Skeletal muscle tissue (tissue), 4 donors: ENCODE data around the gene CD2AP. TPM values are rescaled to one million over a fixed set of nuclear protein-coding genes. Genes with fewer than 3 reads are reported as not detected.

Source experiments
- H3K27ac ChIP-seq: one replicate; pipeline ENCODE4 v1.7.0; 2013; ENCODE audit warnings: mild to moderate bottlenecking, low read depth, low read length, inconsistent platforms
- H3K27me3 ChIP-seq, 3 donors: one replicate each; pipeline ENCODE4 v1.7.0; 2013; ENCODE audit warnings: low read length in 3 of 3; ENCODE audit not compliant: control insufficient read depth in 3 of 3, insufficient read depth in 3 of 3
- H3K36me3 ChIP-seq, 3 donors: one replicate each; pipeline ENCODE4 v1.7.0; 2013; ENCODE audit warnings: low read length in 3 of 3; ENCODE audit not compliant: control insufficient read depth in 3 of 3, insufficient read depth in 3 of 3
- H3K4me1 ChIP-seq, 3 donors: one replicate each; pipeline ENCODE4 v1.7.0; 2013; ENCODE audit warnings: low read length in 3 of 3, mild to moderate bottlenecking in 3 of 3; ENCODE audit not compliant: control insufficient read depth in 3 of 3, insufficient read depth in 3 of 3
- H3K4me3 ChIP-seq, 3 donors: one replicate each; pipeline ENCODE4 v1.7.0; 2013; ENCODE audit warnings: low read length in 3 of 3
- H3K9ac ChIP-seq, 3 donors: one replicate each; pipeline ENCODE4 v1.7.0; 2013; ENCODE audit warnings: low read length in 3 of 3, mild to moderate bottlenecking in 3 of 3, moderate library complexity in 2 of 3, low read depth in 1 of 3
- H3K9me3 ChIP-seq, 3 donors: one replicate each; pipeline ENCODE4 v1.7.0; 2013; ENCODE audit warnings: low read length in 3 of 3; ENCODE audit not compliant: control insufficient read depth in 3 of 3
- total RNA-seq: library from RNA; depleted of rRNA; stranded (reverse); fragments of >200 nt; gene quantifications from one replicate; pipeline ENCODE4 v1.2.3, GENCODE V29; 2014
- donor health status: Osteomylitis.

The CD2AP gene
- total RNA-seq, 1 donor from 2014 or later: 13.6 TPM

DNA sequence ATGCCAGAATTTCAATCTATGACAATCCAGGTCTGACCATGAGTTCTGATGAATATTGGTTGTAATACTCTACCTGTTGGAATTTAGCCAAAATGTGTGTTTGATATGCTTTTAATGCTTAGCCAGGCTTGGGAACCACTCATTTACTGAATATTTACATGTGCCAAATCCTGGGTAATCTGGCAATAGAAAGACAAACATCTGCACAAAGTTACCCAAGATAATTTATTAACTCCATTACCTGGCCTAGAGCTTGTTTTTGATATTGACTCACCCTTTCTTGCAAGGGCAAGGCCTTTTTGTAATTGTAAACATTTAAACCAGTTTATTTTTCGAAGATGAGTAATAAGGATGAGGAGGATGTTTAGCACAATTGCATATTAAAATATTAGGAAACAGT is 13.5 kb upstream of the CD2AP start:
- H3K27me3 ChIP-seq: no peaks in the 10 kb centered on the region
- H3K36me3 ChIP-seq: no peaks in the 10 kb centered on the region
- no peaks in the 10 kb centered on the region for H3K4me1 ChIP-seq
- no peak overlapping the region for H3K9ac ChIP-seq
- H3K27ac ChIP-seq: no peak overlapping the region
- H3K4me3 ChIP-seq: no peak overlapping the region
- no peaks in the 10 kb centered on the region for H3K9me3 ChIP-seq

DNA sequence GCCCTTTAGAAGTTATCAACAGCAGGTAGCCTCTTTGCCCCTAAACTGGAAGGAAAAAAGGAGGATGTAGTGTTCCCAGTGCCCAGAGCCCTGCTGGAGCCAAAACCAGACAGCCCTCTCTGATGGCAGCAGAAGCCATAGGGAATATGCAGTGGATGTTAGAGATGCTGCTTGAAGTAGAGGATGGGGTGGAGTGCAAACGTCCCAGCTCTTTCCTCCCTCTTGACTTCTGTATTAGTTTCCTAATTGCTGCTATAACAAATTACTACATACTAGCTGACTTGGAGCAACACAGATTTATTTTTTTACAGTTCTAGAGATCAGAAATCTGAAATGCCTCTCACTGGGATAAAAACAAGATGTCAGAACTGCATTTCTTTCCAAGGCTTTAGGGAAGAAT is 12.5 kb upstream of the CD2AP start:
- Histone ChIP-seq H3K36me3 (no peaks in the 10 kb centered on the region), H3K27me3 (no peaks in the 10 kb centered on the region), H3K4me3 (no peak overlapping the region), H3K4me1 (no peaks in the 10 kb centered on the region), H3K9me3 (no peaks in the 10 kb centered on the region), H3K27ac (no peak overlapping the region), H3K9ac (no peak overlapping the region)

DNA sequence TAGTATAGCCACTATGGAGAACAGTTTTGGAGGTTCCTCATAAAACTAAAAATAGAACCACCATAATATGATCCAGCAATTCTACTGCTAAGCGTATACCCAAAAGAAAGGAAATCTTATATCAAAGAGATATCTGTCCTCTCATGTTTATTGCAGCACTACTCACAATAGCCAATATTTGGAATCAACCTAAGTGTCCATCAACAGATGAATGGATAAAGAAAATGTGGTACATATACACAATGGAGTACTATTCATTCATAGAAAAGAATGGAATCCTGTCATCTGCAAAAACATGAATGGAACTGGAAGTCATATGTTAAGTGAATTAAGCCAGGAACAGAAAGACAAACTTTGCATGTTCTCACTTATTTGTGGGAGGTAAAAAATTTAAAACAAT is 5.7 kb upstream of the CD2AP start:
- no peak overlapping the region for H3K9ac ChIP-seq
- peaks cover 0 to 3% (median 2%) of the 10 kb centered on the region in 3 donors for H3K4me1 ChIP-seq
- no peak overlapping the region for H3K4me3 ChIP-seq
- no peaks in the 10 kb centered on the region for H3K27me3 ChIP-seq
- no peaks in the 10 kb centered on the region for H3K9me3 ChIP-seq
- no peak overlapping the region for H3K27ac ChIP-seq
- no peaks in the 10 kb centered on the region for H3K36me3 ChIP-seq

DNA sequence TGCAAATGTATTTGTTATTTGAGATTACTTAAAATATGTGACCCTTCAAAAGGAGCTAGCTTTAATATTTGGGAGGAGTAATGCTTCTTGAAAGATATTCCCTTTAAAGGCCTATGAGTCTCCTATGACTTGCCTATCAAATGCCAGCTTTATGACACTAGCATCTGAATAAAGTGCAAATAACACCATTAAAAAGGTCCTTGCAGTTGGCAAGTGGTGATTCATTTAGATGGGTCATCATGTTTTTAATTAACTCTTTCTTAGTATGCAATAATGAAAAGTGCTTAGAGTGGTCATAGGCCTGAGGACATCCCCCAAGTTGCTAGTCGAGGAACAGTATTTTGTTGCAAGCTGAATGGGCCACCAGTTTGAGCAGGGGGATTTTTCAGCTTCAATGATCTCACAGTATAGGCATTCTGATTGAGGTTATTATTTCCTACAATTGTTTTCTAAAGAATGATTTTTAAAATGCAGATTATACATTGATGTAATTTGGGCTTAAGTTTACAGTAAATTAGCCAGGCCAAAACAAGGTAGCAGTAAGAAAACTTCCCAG is 3.7 kb upstream of the CD2AP start:
- no peaks in the 10 kb centered on the region for H3K9me3 ChIP-seq
- no peak overlapping the region for H3K4me3 ChIP-seq
- peaks cover 0 to 6% (median 6%) of the 10 kb centered on the region in 3 donors for H3K4me1 ChIP-seq
- no peak overlapping the region for H3K9ac ChIP-seq
- no peaks in the 10 kb centered on the region for H3K27me3 ChIP-seq
- H3K27ac ChIP-seq: no peak overlapping the region
- H3K36me3 ChIP-seq: no peaks in the 10 kb centered on the region

DNA sequence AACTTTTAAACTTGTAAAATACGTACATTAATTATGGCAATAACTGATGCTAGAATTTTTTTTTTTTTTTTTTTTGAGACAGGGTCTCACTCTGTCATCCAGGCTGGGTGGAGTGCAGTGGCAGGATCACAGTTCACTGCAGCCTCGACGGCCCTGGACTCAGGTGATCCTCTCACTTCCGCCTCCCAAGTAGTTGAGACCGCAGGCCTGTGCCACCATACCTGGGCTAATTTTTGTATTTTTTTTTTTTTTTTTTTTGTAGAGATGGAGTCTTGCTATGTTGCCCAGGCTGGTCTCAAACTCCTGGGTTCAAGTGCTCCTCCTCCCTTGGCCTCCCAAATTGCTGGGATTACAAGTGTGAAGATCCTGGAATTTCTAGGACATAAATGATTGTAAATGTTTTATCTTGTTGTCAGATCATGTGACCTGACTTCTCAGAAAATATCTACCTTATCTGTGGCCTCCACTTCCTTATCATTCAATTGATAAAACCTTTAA is 2.2 kb upstream of the CD2AP start:
- H3K4me1 ChIP-seq: peaks cover 2 to 9% (median 6%) of the 10 kb centered on the region in 3 donors
- H3K9ac ChIP-seq: no peak overlapping the region
- H3K27ac ChIP-seq: no peak overlapping the region
- no peaks in the 10 kb centered on the region for H3K9me3 ChIP-seq
- H3K36me3 ChIP-seq: no peaks in the 10 kb centered on the region
- no peaks in the 10 kb centered on the region for H3K27me3 ChIP-seq
- H3K4me3 ChIP-seq: no peak overlapping the region

DNA sequence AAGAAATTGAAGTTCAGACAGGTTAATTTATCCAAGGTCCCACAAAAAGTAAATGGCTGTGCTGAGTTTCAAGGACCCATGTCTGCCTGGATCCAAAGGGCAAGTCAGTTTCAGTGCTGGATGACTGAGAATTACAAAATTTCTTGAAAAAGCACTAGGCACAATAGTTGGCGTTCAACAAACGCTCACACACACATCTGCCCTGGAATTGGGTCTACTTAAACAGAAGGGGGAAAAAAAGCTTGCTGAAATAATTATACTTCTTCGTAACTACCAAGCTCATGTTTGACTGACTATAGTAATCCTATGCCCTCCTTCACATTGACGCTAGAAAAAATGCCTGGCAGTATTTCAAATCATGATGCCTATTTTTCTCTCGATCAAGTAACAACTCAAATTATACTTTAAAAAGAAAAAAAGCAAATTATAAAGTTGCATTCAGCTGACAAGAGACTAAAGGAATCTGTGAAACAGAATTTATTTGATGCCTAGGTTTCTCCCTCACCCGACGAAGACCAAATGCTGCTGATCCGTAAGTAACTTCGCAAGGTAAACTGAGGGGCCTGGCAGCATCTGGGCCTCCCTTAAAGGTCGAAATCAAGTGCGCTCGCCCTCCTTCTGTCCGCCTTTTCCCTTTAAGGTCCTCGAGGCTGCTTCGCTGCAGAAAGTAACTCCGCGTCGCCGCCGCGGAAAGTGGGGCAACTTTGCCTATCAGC is 650 bp upstream of the CD2AP start:
- H3K9me3 ChIP-seq: no peaks in the 10 kb centered on the region
- H3K36me3 ChIP-seq: no peaks in the 10 kb centered on the region
- H3K9ac ChIP-seq: peak overlapping the region; percentile 81 to 88 (median 87)
- peaks cover 2 to 9% (median 6%) of the 10 kb centered on the region in 3 donors for H3K4me1 ChIP-seq
- peak overlapping the region; percentile 86 to 90 (median 89) for H3K4me3 ChIP-seq
- no peaks in the 10 kb centered on the region for H3K27me3 ChIP-seq
- H3K27ac ChIP-seq: peak overlapping the region; percentile 81

DNA sequence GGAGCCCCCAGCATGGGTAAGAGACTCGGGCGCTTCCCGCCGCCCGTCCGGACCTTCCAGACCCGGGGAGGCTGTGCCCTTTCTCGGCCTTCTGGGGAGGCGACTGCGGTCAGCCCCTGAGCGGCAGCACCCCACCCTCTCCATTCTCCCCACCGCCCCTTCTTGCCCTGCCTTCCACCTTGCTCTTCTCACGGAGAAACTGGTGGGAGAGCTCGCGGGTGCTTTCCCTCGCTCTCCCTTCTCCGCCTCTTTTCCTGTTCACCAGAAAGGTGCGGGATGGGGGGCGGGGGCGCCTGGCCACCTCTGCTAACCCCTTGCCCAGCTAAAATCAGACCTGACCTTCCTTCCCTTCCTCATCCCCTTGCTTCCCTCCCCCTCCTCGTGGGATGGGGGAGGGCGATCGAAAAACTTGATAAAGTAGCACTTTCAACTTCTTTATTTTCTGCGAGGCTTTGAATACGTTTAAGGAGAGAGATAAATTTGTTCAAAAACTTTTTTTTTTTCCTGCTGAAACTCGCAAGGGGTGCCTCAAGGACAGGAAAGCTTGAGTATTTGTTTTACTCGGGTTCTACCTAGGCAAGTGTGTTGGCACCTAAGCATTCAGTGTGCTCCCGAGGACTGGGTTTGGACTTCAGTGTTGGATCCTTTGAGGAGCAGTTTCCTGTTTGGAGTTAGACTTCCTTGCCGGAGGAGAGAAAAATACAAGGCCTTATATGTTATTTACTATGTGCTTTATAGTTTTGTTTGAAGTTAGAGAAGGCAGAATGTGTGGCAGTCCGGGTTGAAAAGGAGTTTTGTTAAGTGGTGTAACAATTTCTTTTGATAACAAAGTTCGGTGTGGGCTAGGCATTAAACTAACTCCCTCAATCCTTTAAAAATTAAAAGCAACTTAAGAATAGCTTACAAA is 897 bp downstream of the CD2AP start:
- no peaks in the 10 kb centered on the region for H3K27me3 ChIP-seq
- peaks cover 2 to 15% (median 8%) of the 10 kb centered on the region in 3 donors for H3K4me1 ChIP-seq
- H3K27ac ChIP-seq: peak overlapping the region; percentile 81
- H3K36me3 ChIP-seq: no peaks in the 10 kb centered on the region
- H3K9me3 ChIP-seq: no peaks in the 10 kb centered on the region
- peak overlapping the region; percentile 86 to 90 (median 89) for H3K4me3 ChIP-seq
- peak overlapping the region; percentile 81 to 88 (median 87) for H3K9ac ChIP-seq

DNA sequence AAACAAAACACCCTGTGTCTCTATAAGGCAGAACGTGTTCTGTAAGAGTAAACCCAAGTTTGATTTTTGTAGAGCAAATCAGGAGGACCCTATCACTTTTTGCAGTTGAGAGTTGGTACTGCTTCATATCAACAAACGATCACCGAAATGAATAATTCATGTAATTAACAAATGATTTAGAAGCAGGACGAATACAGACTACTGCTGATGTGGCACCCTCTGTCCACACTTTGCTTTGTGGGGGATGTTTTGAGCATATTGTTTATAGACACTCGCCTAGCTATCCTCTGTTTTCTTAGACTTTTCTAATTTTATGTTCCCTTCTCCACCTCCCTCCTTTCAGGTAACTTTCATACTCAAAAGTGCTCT is 1.5 kb downstream of the CD2AP start:
- peaks cover 2 to 17% (median 8%) of the 10 kb centered on the region in 3 donors for H3K4me1 ChIP-seq
- peak overlapping the region; percentile 81 to 88 (median 87) for H3K9ac ChIP-seq
- H3K36me3 ChIP-seq: no peaks in the 10 kb centered on the region
- H3K9me3 ChIP-seq: no peaks in the 10 kb centered on the region
- H3K27me3 ChIP-seq: no peaks in the 10 kb centered on the region
- no peak overlapping the region for H3K27ac ChIP-seq
- H3K4me3 ChIP-seq: peak overlapping the region; percentile 86 to 90 (median 89)

DNA sequence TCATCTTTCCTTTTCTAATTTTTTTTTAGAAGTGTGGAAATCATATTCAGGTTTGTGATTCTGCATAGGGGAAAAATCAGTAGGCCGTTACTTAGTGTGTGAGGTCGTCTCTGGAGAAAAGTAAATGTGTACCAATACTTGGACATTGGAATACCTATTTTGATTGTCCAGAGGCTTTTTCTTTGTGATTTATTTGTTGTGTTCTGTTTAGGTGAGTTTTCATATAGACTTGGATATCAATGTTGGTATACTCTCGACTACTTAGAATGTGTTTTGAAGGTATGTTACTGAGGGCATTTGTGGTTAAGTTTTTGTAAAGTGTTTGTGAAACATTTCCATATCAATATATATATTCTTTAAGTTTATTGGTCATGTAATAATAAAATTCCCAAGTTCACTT is 2.3 kb downstream of the CD2AP start:
- Histone ChIP-seq H3K27ac (no peak overlapping the region), H3K4me1 (peaks cover 2 to 17% (median 8%) of the 10 kb centered on the region in 3 donors), H3K9me3 (no peaks in the 10 kb centered on the region), H3K4me3 (no peak overlapping the region), H3K9ac (no peak overlapping the region), H3K27me3 (no peaks in the 10 kb centered on the region), H3K36me3 (no peaks in the 10 kb centered on the region)
